B cell (primary cell): ENCODE results near the gene RPIA. TPM values are rescaled to one million over a fixed set of nuclear protein-coding genes. Genes with fewer than 3 reads are reported as not detected.

Source experiments
- ATAC-seq: fragments of 200-7000 bp; cut with Tn5 transposase; one replicate; pipeline ENCODE4 v1.10.0; 2021; ENCODE audit warnings: low read depth, mild to moderate bottlenecking, moderate number of reproducible peaks, moderate library complexity
- CTCF ChIA-PET: fragments of 350-600 bp; sonication (Branson Sonifier 250); formaldehyde crosslinking; loops from one replicate; lab custom pipeline; 2021; ENCODE audit warnings: antibody characterized with exemption, inconsistent platforms; lab: Charles Lee
- POLR2A ChIA-PET: fragments of 350-600 bp; sonication (Branson Sonifier 250); formaldehyde crosslinking; loops from one replicate; lab custom pipeline; 2021; ENCODE audit warnings: antibody characterized with exemption; lab: Charles Lee
- DNase-seq: peaks from one replicate; pipeline ENCODE4 v3.0.0; 2013
- H2AFZ ChIP-seq: 2 replicates; pipeline ENCODE4 v1.6.1; 2012; ENCODE audit warnings: mild to moderate bottlenecking, low read depth, low read length; ENCODE audit not compliant: insufficient read depth, poor library complexity, severe bottlenecking
- H3K27ac ChIP-seq, 2 donors: 1 replicate in 1 of 2; 2 replicates in 1 of 2; pipeline ENCODE4 v1.5.1; 2012 to 2013; ENCODE audit warnings: low read length in 2 of 2, mild to moderate bottlenecking in 2 of 2, moderate library complexity in 1 of 2
- H3K27me3 ChIP-seq, 4 experiments: fragments of 200-600 bp in 1 of 4; sonication (generic) in 1 of 4; replicated peaks in 1 of 4; 1 replicate in 2 of 4; 2 replicates in 2 of 4; pipeline versions ENCODE4 v1.6.1 to v1.7.0; 2013 to 2016; ENCODE audit warnings: low read length in 3 of 4, mild to moderate bottlenecking in 2 of 4, mixed read lengths in 1 of 4, moderate library complexity in 1 of 4; ENCODE audit not compliant: insufficient read depth in 4 of 4, control insufficient read depth in 3 of 4; ENCODE audit errors: control extremely low read depth in 1 of 4
- H3K36me3 ChIP-seq, 2 experiments: replicated peaks in 1 of 2; 1 replicate in 1 of 2; 2 replicates in 1 of 2; pipeline versions ENCODE4 v1.6.1 to v1.7.1; 2013; ENCODE audit warnings: low read length in 1 of 2; ENCODE audit not compliant: insufficient read depth in 2 of 2, control insufficient read depth in 1 of 2; ENCODE audit errors: control extremely low read depth in 1 of 2, extremely low read depth in 1 of 2
- H3K4me1 ChIP-seq, 2 donors: fragments of 200-600 bp in 1 of 2; sonication (generic) in 1 of 2; 1 replicate in 1 of 2; 2 replicates in 1 of 2; pipeline versions ENCODE4 v1.5.1 to v1.6.1; 2013 to 2017; ENCODE audit warnings: low read length in 2 of 2; ENCODE audit not compliant: control insufficient read depth in 2 of 2, insufficient read depth in 2 of 2
- H3K4me2 ChIP-seq: replicated peaks from 2 replicates; pipeline ENCODE3; 2012; ENCODE audit warnings: mild to moderate bottlenecking, low read depth, low read length; ENCODE audit not compliant: poor library complexity, severe bottlenecking
- H3K4me3 ChIP-seq, 5 experiments: fragments of 200-600 bp in 1 of 5; sonication (generic) in 1 of 5; 1 replicate in 3 of 5; 2 replicates in 2 of 5; pipeline versions ENCODE4 v1.5.1 to v1.7.0; 2011 to 2016; ENCODE audit warnings: low read length in 4 of 5, mild to moderate bottlenecking in 4 of 5, low read depth in 2 of 5, control low read depth in 1 of 5, moderate library complexity in 1 of 5; ENCODE audit not compliant: insufficient read depth in 1 of 5; ENCODE audit errors: control extremely low read depth in 1 of 5, extremely low read depth in 1 of 5
- H3K79me2 ChIP-seq: fragments of 200-600 bp; sonication (generic); one replicate; pipeline ENCODE4 v1.6.0; 2016; ENCODE audit warnings: low read length; ENCODE audit not compliant: control insufficient read depth, insufficient read depth
- H3K9ac ChIP-seq: fragments of 200-600 bp; sonication (generic); 2 replicates; pipeline ENCODE4 v1.6.1; 2017; ENCODE audit warnings: mild to moderate bottlenecking, low read length, moderate library complexity
- H3K9me3 ChIP-seq, 3 donors: one replicate each; pipeline versions ENCODE4 v1.6.1 to v1.7.1; 2013; ENCODE audit warnings: low read length in 2 of 3; ENCODE audit not compliant: control insufficient read depth in 2 of 3, insufficient read depth in 1 of 3; ENCODE audit errors: control extremely low read depth in 1 of 3
- H4K20me1 ChIP-seq: 2 replicates; pipeline ENCODE4 v1.6.0; 2012; ENCODE audit warnings: mild to moderate bottlenecking, low read length; ENCODE audit not compliant: insufficient read depth, control insufficient read depth, poor library complexity, severe bottlenecking
- H3K27ac Mint-ChIP-seq: one replicate; pipeline ENCODE4 v1.8.0; 2021; ENCODE audit warnings: mixed read lengths
- H3K27me3 Mint-ChIP-seq: one replicate; pipeline ENCODE4 v1.8.0; 2021; ENCODE audit warnings: mixed read lengths
- H3K4me1 Mint-ChIP-seq: one replicate; pipeline ENCODE4 v1.8.0; 2021; ENCODE audit warnings: mixed read lengths
- H3K4me3 Mint-ChIP-seq: one replicate; pipeline ENCODE4 v1.8.0; 2021; ENCODE audit warnings: mixed read lengths
- H3K9me3 Mint-ChIP-seq: one replicate; pipeline ENCODE4 v1.8.0; 2022; ENCODE audit warnings: mixed read lengths; ENCODE audit not compliant: insufficient read depth
- EZH2 ChIP-seq: IDR thresholded peaks from 2 replicates; pipeline ENCODE4 v1.6.1; 2012; ENCODE audit warnings: borderline replicate concordance, low read depth, mild to moderate bottlenecking, moderate library complexity, low read length; ENCODE audit not compliant: insufficient read depth, poor library complexity, severe bottlenecking
- WGBS: methylation state at CpG from one replicate; pipeline ENCODE4 v1.1.5; 2013; ENCODE audit warnings: missing lambda C conversion rate; ENCODE audit not compliant: insufficient coverage; 5-methylcytosine and 5-hydroxymethylcytosine counted together
- intact Hi-C: fragments of 100-400 bp; cut with micrococcal nuclease; formaldehyde crosslinking; loops from one replicate; pipeline ENCODE4 v1.10.0; 2022
- polyA plus RNA-seq: library from polyadenylated mRNA; depleted of rRNA; stranded (reverse); fragments of >200 nt; gene quantifications from 2 replicates; pipeline ENCODE4 v1.2.3, GENCODE V29; 2012
- total RNA-seq, 2 donors: library from RNA; stranded (reverse); fragments of 120-200 nt in 1 of 2; gene quantifications; 1 replicate in 1 of 2; 2 replicates in 1 of 2; pipeline versions ENCODE4 v1.2.3 to v1.2.4, GENCODE V29; 2013 to 2022
- TF ChIP-seq, protein P1 (sequence below): fragments of 200-600 bp; IDR thresholded peaks from one replicate; pipeline ENCODE4 v1.8.0; 2022; ENCODE audit warnings: antibody characterized with exemption, mild to moderate bottlenecking

RPIA gene
- total and polyA plus RNA-seq, 2 donors (not counting 1 experiment from before 2014, with no cell fraction given), result 9.4 to 19.7 TPM

DNA sequence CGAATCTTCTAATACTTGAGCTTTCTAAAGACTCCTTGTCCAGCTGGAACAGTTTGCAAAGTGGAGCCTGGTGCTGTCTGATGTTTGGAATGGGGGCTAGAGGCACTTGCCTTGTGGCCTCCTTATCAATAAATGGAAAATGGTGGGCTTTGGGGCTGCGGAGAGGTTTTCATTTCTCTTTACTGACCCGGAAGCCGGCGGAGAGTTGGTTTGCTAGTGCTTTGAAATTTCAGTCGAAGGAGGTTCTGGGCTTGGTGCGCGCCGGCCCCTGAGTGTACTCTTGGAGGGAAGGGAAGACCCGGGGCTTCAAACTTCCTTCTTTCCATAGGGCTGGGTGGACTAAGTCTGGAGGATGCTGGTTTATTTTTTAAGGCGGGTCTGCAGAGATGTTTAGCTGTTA, 714 bp downstream of the RPIA start:
- Histone ChIP-seq H3K9me3 (no peaks in the 10 kb centered on the region), H4K20me1 (peaks cover 29% of the 10 kb centered on the region), H3K79me2 (peaks cover 71% of the 10 kb centered on the region), H3K36me3 (no peaks in the 10 kb centered on the region), H3K27ac (peak overlapping the region; percentile 44 to 57), H3K4me3 (peak overlapping the region; percentile 62 to 97 (median 91)), H3K9ac (peak overlapping the region; percentile 71), H3K27me3 (no peaks in the 10 kb centered on the region), H2AFZ (peak overlapping the region; percentile 88), H3K4me1 (peaks cover 22 to 27% of the 10 kb centered on the region in 2 donors), H3K4me2 (peak overlapping the region; percentile 82)
- Mint-ChIP-seq H3K4me3 (peak overlapping the region; percentile 98), H3K27ac (peak overlapping the region; percentile 88), H3K4me1 (peaks cover 51% of the 10 kb centered on the region), H3K27me3 (no peaks in the 10 kb centered on the region), H3K9me3 (no peaks in the 10 kb centered on the region)
- CTCF ChIA-PET, result interaction anchor here (0.5 to 3.5 kb wide), 8 partner anchors 9 to 692 kb away, joined by 3 to 25 read pairs (median 4); no protein-coding TSS in a partner anchor
- 1% methylated on average over 9 of the region's 11 CpGs for WGBS
- intact Hi-C loops, result loop anchor here (5.0 kb wide), 1 partner anchor 140 kb away; no protein-coding TSS in a partner anchor
- TF ChIP-seq EZH2, result no peak
- TF ChIP-seq, protein P1, sequence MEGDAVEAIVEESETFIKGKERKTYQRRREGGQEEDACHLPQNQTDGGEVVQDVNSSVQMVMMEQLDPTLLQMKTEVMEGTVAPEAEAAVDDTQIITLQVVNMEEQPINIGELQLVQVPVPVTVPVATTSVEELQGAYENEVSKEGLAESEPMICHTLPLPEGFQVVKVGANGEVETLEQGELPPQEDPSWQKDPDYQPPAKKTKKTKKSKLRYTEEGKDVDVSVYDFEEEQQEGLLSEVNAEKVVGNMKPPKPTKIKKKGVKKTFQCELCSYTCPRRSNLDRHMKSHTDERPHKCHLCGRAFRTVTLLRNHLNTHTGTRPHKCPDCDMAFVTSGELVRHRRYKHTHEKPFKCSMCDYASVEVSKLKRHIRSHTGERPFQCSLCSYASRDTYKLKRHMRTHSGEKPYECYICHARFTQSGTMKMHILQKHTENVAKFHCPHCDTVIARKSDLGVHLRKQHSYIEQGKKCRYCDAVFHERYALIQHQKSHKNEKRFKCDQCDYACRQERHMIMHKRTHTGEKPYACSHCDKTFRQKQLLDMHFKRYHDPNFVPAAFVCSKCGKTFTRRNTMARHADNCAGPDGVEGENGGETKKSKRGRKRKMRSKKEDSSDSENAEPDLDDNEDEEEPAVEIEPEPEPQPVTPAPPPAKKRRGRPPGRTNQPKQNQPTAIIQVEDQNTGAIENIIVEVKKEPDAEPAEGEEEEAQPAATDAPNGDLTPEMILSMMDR, result no peak
- POLR2A ChIA-PET, result interaction anchor here (0.6 to 1.0 kb wide), 3 partner anchors 23 to 628 kb away, joined by 3 read pairs; no protein-coding TSS in a partner anchor
- no peak for ATAC-seq
- DNase-seq, result no peak

DNA sequence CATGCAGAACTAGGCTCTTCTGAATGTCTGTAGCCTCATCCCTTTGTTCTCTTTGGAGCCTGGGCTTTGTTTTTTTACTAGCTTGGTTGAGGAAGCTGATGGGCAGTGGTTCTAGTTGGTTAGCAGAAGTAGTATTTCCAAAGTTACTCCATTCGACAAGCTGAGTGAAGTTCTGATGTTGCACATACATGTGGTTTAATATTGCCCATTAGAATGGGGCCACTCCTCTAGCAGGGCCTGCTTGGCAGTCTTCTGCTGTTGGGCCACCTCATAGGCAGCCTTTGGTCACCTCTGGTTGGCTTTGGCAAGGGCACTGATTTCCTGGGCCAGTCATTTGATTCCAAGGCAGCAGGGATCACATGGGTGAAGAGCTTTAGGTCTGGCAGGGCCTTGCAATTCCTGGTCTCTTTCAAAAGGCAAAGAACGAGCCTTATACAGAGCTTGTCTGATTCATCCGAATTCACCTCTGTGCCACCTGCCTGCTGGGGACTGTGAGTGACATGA, 2.5 kb downstream of the RPIA start:
- H3K79me2 ChIP-seq, result peaks cover 86% of the 10 kb centered on the region
- no peak overlapping the region for H3K27ac ChIP-seq
- H3K4me1 ChIP-seq, result peaks cover 19 to 23% of the 10 kb centered on the region in 2 donors
- DNase-seq (no peak), ATAC-seq (no peak)
- H3K36me3 ChIP-seq, result peaks cover 2 to 9% of the 10 kb centered on the region in 2 experiments
- H3K9me3 Mint-ChIP-seq, result no peaks in the 10 kb centered on the region
- no peak overlapping the region for H2AFZ ChIP-seq
- ChIA-PET POLR2A (no interaction called here), CTCF (interaction anchor here (0.6 to 1.6 kb wide), 3 partner anchors 22 to 103 kb away, joined by 3 to 7 read pairs (median 3); no protein-coding TSS in a partner anchor)
- H4K20me1 ChIP-seq, result peaks cover 45% of the 10 kb centered on the region
- H3K4me1 Mint-ChIP-seq, result peaks cover 47% of the 10 kb centered on the region
- no peaks in the 10 kb centered on the region for H3K27me3 ChIP-seq
- 94% methylated on average over 3 of the region's 3 CpGs for WGBS
- H3K4me2 ChIP-seq, result no peak overlapping the region
- H3K27ac Mint-ChIP-seq, result no peak overlapping the region
- H3K4me3 Mint-ChIP-seq, result peak overlapping the region; percentile 49
- TF ChIP-seq, protein P1, result no peak
- no peak for TF ChIP-seq EZH2
- no peaks in the 10 kb centered on the region for H3K27me3 Mint-ChIP-seq
- no peak overlapping the region for H3K9ac ChIP-seq
- intact Hi-C loops, result loop anchor here (5.0 kb wide), 1 partner anchor 138 kb away; no protein-coding TSS in a partner anchor
- H3K9me3 ChIP-seq, result no peaks in the 10 kb centered on the region
- no peak overlapping the region for H3K4me3 ChIP-seq
